Mucosa of rectum (tissue), 2 donors: ENCODE data around the gene PIGP.

ENCODE experiments used
- H3K27ac ChIP-seq, 2 donors: one replicate each; pipeline ENCODE4 v1.7.0; 2013; ENCODE audit warnings: inconsistent platforms in 2 of 2, low read depth in 2 of 2, low read length in 2 of 2
- H3K27me3 ChIP-seq, 2 donors: one replicate each; pipeline ENCODE4 v1.7.0; 2013; ENCODE audit warnings: low read length in 2 of 2; ENCODE audit not compliant: control insufficient read depth in 2 of 2, insufficient read depth in 2 of 2
- H3K36me3 ChIP-seq, 2 donors: one replicate each; pipeline ENCODE4 v1.7.0; 2013; ENCODE audit warnings: low read length in 2 of 2; ENCODE audit not compliant: control insufficient read depth in 2 of 2, insufficient read depth in 2 of 2
- H3K4me1 ChIP-seq, 2 donors: one replicate each; pipeline ENCODE4 v1.7.0; 2013; ENCODE audit warnings: low read length in 2 of 2, mild to moderate bottlenecking in 1 of 2; ENCODE audit not compliant: control insufficient read depth in 2 of 2, insufficient read depth in 2 of 2
- H3K4me3 ChIP-seq, 2 donors: one replicate each; pipeline ENCODE4 v1.7.0; 2013; ENCODE audit warnings: low read length in 2 of 2
- H3K9ac ChIP-seq, 2 donors: one replicate each; pipeline ENCODE4 v1.7.0; 2013; ENCODE audit warnings: low read length in 2 of 2, low read depth in 1 of 2, mild to moderate bottlenecking in 1 of 2
- H3K9me3 ChIP-seq, 2 donors: one replicate each; pipeline ENCODE4 v1.7.0; 2013; ENCODE audit warnings: low read length in 2 of 2; ENCODE audit not compliant: control insufficient read depth in 2 of 2
- donor health status: healthy.
- donor health status: Normal muscosa, but diverticular disease.

PIGP gene

DNA sequence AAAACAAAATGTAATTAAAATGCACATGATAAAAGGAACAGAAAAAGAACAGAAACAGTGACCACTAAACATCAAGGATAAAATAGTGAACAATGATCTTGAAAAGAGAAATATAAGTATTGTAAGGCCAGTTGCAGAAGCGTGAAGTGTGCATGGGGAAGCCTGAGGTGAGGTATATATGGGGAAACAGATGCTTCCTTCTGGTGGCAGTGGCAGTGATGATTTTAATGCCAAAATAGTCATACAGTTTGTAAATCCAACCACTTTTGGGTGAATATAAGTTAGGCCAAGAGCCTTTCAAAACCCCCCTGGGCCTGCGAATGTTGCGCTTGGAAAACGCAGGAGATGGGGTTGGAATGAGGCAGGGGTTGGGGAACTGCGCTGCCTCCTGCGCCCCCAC, 27.4 kb upstream of the PIGP start:
- Histone ChIP-seq H3K4me1 (no peaks in the 10 kb centered on the region), H3K27me3 (no peaks in the 10 kb centered on the region), H3K36me3 (peaks cover 27 to 30% of the 10 kb centered on the region in 2 donors)

DNA sequence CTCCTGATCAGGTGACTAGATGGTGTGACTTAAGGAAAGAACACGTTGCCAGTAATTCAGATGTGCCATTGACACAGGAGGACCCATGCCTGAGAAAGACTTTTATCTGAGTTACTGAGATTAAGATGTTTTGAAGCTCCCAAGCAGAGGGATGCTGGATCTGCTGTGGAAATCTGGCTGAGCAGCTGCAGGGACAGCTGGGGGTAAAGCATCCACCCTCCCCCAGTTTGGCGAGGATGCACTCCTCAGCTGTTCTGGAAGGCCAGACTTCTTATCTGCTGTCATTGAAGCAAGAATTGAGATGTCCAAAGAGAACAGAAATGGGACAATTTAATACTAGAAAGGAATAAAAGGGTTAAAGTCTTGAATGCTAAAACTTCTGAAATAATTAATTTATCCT, 25.9 kb upstream of the PIGP start:
- Histone ChIP-seq H3K27me3 (no peaks in the 10 kb centered on the region), H3K4me1 (no peaks in the 10 kb centered on the region), H3K36me3 (peaks cover 27 to 31% of the 10 kb centered on the region in 2 donors), H3K9ac (no peak overlapping the region), H3K9me3 (no peaks in the 10 kb centered on the region), H3K4me3 (no peak overlapping the region), H3K27ac (no peak overlapping the region)

More for the DNA sequence above, 27.4 kb upstream of the PIGP start:
- no peak overlapping the region for H3K9ac ChIP-seq
- H3K4me3 ChIP-seq: no peak overlapping the region
- no peaks in the 10 kb centered on the region for H3K9me3 ChIP-seq
- H3K27ac ChIP-seq: no peak overlapping the region

DNA sequence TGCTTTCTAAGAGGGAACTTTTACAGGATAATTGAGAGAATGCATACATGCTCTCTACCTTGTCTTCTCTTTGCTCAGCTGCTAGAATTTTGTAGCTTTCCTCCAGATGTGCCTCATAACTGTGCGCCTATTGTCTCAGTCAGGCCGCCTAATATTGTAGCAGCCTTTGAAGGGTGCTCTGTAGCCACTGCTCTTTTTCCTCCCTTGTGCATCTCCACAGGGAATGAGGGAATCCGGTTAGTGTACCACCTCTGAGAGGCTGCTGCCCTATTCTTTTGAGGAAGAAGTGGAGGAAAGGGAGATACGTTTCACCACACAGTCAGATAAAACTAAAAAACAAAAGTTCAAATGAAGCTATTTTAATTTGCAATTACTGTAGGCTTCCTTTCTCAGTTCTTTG, 22.9 kb upstream of the PIGP start:
- no peaks in the 10 kb centered on the region for H3K9me3 ChIP-seq
- H3K27ac ChIP-seq: no peak overlapping the region
- no peaks in the 10 kb centered on the region for H3K27me3 ChIP-seq
- H3K36me3 ChIP-seq: peaks cover 29 to 31% of the 10 kb centered on the region in 2 donors
- H3K4me1 ChIP-seq: no peaks in the 10 kb centered on the region
- H3K9ac ChIP-seq: no peak overlapping the region
- H3K4me3 ChIP-seq: no peak overlapping the region

DNA sequence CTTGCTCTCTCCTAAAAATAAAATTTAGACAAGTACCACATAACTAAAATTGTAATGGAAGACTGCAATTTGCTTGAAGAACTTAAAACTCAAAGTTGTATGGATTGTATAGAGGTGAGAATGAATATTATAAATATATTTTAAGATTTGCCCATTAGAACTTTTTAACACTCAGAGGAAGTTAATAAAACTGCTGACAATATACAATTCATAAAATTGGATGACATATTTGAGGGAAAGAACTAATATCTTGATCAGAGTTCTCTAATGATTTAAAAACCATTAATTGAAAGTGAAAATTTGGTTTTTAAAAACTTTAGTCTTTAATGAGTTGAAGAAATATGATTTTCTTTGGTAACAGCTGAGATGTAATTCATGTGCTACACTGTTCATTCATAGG, 21.1 kb upstream of the PIGP start:
- Histone ChIP-seq H3K27ac (no peak overlapping the region), H3K9me3 (no peaks in the 10 kb centered on the region), H3K4me3 (no peak overlapping the region), H3K4me1 (no peaks in the 10 kb centered on the region), H3K9ac (no peak overlapping the region), H3K27me3 (no peaks in the 10 kb centered on the region), H3K36me3 (peaks cover 23 to 35% of the 10 kb centered on the region in 2 donors)

DNA sequence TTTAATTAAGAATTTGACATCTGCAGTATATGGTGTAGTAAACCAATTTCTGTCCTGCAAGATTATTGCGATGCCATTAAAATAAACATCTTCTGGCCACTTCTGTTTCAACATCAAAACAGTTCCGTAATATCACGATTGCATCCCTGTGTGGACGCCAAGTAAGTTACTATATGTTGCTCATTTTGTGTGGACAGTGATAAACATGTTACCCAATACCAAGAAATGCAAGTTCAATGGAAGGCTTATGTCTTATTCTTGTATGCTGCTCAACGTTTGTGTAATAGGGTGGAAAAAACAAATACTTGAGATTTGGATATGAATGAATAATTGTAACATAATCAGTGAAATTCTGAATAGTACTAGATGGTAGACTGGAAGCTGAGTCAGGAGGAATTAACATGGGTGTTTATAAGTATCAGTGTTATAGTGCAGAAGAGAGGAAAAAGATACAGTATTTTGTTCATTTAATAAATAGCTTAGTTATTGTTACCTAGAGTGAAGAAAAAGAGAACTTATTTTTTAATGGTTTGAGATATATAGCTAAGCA, 15.4 kb upstream of the PIGP start:
- no peak overlapping the region for H3K9ac ChIP-seq

DNA sequence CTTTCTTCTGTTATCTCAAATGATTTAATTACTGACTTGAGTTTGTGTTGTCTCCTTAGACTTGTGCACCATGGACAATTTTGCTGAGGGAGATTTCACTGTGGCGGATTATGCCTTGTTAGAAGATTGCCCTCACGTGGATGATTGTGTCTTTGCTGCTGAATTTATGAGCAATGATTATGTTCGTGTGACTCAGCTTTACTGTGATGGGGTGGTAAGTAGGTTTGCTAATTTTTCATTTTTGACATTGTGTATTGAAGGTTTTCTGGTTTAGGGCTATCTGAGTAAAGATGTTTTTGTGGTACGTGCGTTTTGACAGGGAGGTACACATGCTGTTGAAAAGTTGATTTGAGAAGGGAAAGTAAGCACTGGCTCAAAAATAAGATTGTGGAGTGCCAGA, 14.3 kb upstream of the PIGP start:
- Histone ChIP-seq H3K9me3 (no peaks in the 10 kb centered on the region), H3K27ac (no peak overlapping the region), H3K4me3 (no peak overlapping the region), H3K9ac (no peak overlapping the region), H3K27me3 (no peaks in the 10 kb centered on the region), H3K4me1 (peaks cover 0 to 7% of the 10 kb centered on the region in 2 donors), H3K36me3 (peaks cover 1 to 7% of the 10 kb centered on the region in 2 donors)

More for the DNA sequence above, 15.4 kb upstream of the PIGP start:
- Histone ChIP-seq H3K36me3 (peaks cover 2 to 7% of the 10 kb centered on the region in 2 donors), H3K4me3 (no peak overlapping the region), H3K27ac (no peak overlapping the region), H3K9me3 (no peaks in the 10 kb centered on the region), H3K4me1 (peaks cover 0 to 3% of the 10 kb centered on the region in 2 donors), H3K27me3 (no peaks in the 10 kb centered on the region)

DNA sequence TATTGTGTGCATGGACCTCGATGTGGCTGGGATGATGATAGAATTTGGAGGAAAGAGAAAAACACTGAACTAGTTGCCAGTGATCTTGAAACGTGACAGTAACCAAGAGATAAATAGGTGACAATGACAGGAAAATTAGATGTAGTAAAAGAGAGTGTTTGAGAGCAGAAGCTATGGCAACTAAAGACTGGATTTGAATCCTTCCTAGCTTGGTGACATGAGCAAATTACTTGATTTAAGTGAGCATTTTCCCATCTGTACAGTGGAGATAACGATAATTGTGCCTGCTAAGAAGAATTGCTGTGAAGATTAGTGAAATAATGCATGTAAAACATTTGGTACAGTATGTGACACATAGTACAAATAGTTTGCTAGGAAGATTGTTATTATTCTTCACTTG, 12.9 kb upstream of the PIGP start:
- H3K4me3 ChIP-seq: no peak overlapping the region
- peaks cover 0 to 7% of the 10 kb centered on the region in 2 donors for H3K36me3 ChIP-seq
- no peak overlapping the region for H3K27ac ChIP-seq
- H3K9ac ChIP-seq: no peak overlapping the region
- H3K9me3 ChIP-seq: no peaks in the 10 kb centered on the region
- peaks cover 0 to 7% of the 10 kb centered on the region in 2 donors for H3K4me1 ChIP-seq
- no peaks in the 10 kb centered on the region for H3K27me3 ChIP-seq

DNA sequence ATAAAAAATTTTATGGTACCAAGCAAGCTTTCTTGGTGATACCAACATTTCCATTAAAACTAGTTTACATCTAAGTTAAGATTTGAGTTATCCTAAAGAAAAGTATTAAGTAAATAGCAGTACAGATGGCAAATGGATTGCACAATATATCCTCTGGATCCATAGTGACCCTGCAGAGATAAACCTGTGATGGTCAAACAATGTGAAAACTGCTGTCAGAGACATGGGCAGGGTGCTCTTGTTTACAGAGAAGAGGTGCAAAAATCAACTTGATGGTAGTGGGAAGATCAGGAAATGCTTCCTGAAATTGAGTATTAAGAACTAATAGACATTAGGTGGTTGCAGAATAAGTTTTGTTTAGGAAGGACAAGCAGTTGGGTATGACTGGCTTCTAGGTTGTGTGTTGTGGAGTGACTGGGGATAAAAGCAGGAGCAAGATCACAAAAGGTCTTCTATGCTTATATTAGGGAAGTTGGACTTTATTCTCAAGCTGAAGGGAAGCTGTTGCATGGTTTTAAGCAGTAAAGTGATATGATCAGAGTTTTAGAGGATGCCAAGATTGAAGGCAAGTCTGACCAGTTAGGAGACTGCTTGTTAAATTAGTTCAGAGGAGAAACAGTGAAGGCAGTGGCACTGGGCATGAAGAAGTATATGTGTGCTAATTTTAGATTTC, 10.1 kb upstream of the PIGP start:
- peaks cover 0 to 7% of the 10 kb centered on the region in 2 donors for H3K4me1 ChIP-seq
- no peak overlapping the region for H3K4me3 ChIP-seq
- H3K27ac ChIP-seq: no peak overlapping the region
- H3K27me3 ChIP-seq: no peaks in the 10 kb centered on the region
- no peaks in the 10 kb centered on the region for H3K9me3 ChIP-seq
- H3K36me3 ChIP-seq: no peaks in the 10 kb centered on the region
- H3K9ac ChIP-seq: no peak overlapping the region

DNA sequence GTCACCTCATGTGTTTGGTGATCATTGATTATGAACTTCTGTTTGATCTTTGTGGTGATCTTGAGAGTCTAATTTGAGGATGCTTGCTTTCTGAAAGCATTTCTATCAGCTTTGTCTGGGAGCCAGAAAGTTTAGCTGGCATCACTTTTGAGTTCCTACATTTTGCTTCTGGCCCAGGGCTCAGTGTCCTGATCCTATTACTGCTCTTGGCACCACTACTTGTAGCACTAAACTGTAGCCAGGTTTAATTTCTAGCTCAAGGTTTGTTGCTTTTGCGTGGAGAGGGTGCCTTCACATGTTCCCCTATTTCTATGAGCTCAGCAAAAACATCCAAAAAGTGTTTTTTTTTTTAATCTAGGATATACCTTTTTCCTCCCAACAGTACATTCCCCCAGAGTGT, 9.5 kb upstream of the PIGP start:
- Histone ChIP-seq H3K9ac (no peak overlapping the region), H3K27me3 (no peaks in the 10 kb centered on the region), H3K36me3 (no peaks in the 10 kb centered on the region), H3K4me3 (no peak overlapping the region), H3K27ac (no peak overlapping the region), H3K4me1 (peaks cover 0 to 7% of the 10 kb centered on the region in 2 donors), H3K9me3 (no peaks in the 10 kb centered on the region)

DNA sequence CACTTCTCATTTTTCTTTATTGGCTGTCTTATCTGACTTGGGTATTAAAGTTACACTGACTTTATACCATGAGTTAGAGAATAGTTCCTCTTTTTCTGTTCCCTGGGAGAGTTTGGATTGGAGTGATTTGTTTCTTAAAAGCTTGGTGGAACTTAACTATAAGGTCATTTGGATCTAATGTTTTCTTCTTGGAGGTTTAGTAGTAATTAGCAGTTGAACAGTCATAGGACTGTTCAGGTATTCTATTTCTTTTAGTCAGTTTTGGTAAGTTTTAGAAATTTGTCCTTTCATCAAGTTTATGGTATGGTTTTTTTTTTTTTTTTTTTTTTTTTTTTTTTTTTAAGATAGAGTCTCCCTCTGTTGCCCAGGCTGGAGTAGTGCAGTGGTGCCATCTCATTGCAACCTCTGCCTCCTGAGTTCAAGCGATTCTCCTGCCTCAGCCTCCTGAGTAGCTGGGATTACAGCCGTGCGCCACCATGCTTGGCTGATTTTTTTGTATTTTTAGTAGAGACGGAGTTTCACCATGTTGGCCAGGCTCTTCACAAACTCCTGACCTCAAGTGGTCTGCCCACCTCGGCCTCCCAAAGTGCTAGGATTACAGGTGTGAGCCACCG, 6.4 kb upstream of the PIGP start:
- no peak overlapping the region for H3K27ac ChIP-seq
- H3K4me3 ChIP-seq: no peak overlapping the region
- H3K9ac ChIP-seq: no peak overlapping the region
- H3K27me3 ChIP-seq: no peaks in the 10 kb centered on the region
- no peaks in the 10 kb centered on the region for H3K9me3 ChIP-seq
- peaks cover 5 to 11% of the 10 kb centered on the region in 2 donors for H3K4me1 ChIP-seq
- no peaks in the 10 kb centered on the region for H3K36me3 ChIP-seq
